ENCODE data around the gene MRPS17. TPM values are rescaled to one million over a fixed set of nuclear protein-coding genes. Genes with fewer than 3 reads are reported as not detected.

The MRPS17 gene
- total RNA-seq, 2 experiments from 2014 or later, result 11.6 to 12.0 TPM

DNA sequence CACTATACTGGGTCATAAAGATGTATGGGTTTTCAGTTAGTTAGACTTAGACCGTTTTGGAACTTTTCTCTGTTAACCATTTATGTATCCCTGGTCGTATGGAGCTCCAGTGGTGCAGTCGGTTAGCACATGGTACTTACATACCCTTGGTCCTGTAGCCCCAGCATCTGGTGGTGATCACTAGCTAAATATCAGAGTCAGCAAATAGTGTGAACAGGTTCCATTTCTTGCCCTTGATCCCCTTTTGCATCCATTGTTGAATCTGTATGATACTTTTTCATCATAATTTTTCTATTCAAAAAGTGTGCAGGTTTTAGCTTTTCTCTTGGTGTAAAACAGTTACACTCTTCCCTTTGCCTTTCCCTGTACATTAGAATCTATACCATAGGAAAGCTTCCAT is 28.6 kb downstream of the MRPS17 start:
- Mint-ChIP-seq H3K36me3 (ENCODE audit: low read depth) (peaks cover 44% of the 10 kb centered on the region), H3K9me3 (no peaks in the 10 kb centered on the region), H3K27ac (no peak overlapping the region), H3K4me1 (no peaks in the 10 kb centered on the region), H3K4me3 (no peak overlapping the region), H3K27me3 (no peaks in the 10 kb centered on the region)
- CTCF ChIA-PET, result interaction anchor here (1.1 to 1.7 kb wide), 2 partner anchors 15 to 19 kb away, joined by 3 read pairs; no protein-coding TSS in a partner anchor
- DNase-seq, result no peak
- POLR2A ChIA-PET, result interaction anchor here (1.1 kb wide), 1 partner anchor 93 kb away, joined by 3 read pairs; no protein-coding TSS in a partner anchor

DNA sequence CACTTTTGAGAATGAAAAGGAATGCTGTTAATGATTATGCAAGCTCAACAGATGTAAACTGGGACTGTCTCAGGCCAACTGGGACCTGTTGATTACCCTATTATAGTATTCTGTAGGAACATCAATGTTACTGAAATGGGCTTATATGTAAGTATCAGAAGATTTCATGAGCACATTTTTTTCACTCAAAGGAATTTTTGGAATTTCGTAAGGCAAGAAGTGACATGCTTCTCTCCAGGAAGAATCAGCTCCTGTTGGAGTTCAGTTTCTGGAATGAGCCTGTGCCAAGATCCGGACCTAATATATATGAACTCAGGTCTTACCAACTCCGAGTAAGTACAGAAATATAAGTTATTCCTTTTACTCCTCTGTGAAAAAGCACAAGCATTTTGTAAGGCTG is 31.9 kb downstream of the MRPS17 start:
- peaks cover 2% of the 10 kb centered on the region for H3K4me1 Mint-ChIP-seq
- POLR2A ChIA-PET, result no interaction called here

DNA sequence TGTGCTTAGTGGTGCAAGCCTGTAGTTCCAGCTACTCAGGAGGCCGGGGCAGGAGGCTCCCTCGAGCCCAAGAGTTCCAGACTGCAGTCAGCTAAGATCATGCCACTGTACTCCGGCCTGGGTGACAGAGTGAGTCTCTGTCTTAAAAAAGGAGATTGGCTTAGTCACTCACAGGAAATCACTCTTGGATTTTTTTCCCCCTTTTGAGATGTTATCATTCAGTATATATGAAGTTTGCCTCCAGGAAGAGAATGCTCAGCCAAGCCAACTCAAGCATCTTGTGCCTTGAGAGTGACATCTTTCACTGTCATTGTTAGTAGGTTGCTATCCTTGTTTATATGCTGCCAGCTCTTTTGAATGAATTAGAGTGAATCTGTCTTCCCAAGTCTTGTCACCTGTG is 40.7 kb downstream of the MRPS17 start:
- Mint-ChIP-seq H3K27me3 (no peaks in the 10 kb centered on the region), H3K9me3 (no peaks in the 10 kb centered on the region), H3K36me3 (ENCODE audit: low read depth) (peaks cover 37% of the 10 kb centered on the region), H3K4me3 (no peak overlapping the region), H3K27ac (no peak overlapping the region), H3K4me1 (peaks cover 2% of the 10 kb centered on the region)
- DNase-seq, result no peak
- CTCF ChIA-PET, result no interaction called here
- POLR2A ChIA-PET, result no interaction called here

More for the DNA sequence above, 31.9 kb downstream of the MRPS17 start:
- CTCF ChIA-PET, result interaction anchor here (0.6 to 1.1 kb wide), 2 partner anchors 23 to 55 kb away, joined by 3 read pairs; no protein-coding TSS in a partner anchor
- Mint-ChIP-seq H3K4me3 (no peak overlapping the region), H3K27me3 (no peaks in the 10 kb centered on the region), H3K9me3 (no peaks in the 10 kb centered on the region), H3K36me3 (ENCODE audit: low read depth) (peaks cover 50% of the 10 kb centered on the region), H3K27ac (no peak overlapping the region)
- no peak for DNase-seq

DNA sequence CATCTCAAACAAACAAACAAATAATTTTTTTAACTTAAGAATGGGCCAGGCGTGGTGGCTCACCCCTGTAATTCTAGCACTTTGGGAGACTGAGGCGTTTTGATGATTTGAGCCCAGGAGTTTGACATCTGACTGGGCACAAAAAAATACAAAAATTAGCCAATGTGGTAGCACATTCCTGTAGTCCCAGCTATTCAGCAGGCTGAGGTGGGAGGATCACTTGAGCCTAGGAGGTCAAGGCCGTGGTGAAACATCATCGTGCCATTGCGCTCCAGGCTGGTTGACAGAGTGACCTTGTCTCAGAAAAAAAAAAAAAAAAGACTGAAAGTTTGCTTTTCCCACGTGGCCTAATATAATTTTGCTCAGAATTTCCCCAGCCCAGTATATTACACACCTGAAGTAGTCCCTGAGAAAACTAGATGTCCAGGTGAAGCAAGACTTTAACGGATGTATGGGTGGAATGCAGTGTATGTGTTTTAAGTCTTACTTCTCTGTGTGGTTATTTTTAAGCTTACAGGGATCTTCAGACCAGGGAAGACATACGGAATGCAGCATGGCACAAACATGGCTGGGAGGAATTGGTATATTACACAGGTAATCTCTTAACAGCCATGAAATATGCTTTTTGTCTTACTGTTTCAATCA is 45.3 kb downstream of the MRPS17 start:
- Mint-ChIP-seq H3K4me3 (no peak overlapping the region), H3K9me3 (no peaks in the 10 kb centered on the region), H3K4me1 (peaks cover 12% of the 10 kb centered on the region), H3K27me3 (no peaks in the 10 kb centered on the region), H3K36me3 (ENCODE audit: low read depth) (peaks cover 37% of the 10 kb centered on the region), H3K27ac (no peak overlapping the region)
- ChIA-PET POLR2A (no interaction called here), CTCF (interaction anchor here (1.0 kb wide), 1 partner anchor 78 kb away, joined by 3 read pairs; no protein-coding TSS in a partner anchor)
- no peak for DNase-seq

DNA sequence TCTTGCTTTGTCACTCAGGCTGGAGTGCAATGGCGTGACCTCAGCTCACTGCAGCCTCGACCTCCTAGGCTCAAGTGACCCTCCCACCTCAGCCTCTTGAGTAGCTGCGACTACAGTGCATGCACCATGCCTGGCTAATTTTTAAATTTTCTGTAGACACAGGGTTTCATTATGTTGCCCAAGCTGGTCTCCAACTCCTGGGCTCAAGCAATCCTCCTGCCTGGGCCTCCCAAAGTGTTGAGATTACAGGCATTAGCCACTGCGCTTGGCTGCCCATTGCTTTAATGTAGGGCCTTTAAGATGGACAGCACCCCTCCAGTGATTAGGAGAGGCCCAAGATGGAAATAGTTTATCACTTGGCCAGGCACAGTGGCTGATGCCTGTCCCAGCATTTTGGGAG is 52.1 kb downstream of the MRPS17 start:
- Mint-ChIP-seq H3K4me1 (peaks cover 13% of the 10 kb centered on the region), H3K36me3 (ENCODE audit: low read depth) (peaks cover 9% of the 10 kb centered on the region), H3K4me3 (no peak overlapping the region), H3K27me3 (no peaks in the 10 kb centered on the region), H3K9me3 (no peaks in the 10 kb centered on the region), H3K27ac (no peak overlapping the region)
- CTCF ChIA-PET, result interaction anchor here (5.4 kb wide), 1 partner anchor 70 kb away, joined by 40 read pairs; no protein-coding TSS in a partner anchor
- no peak for DNase-seq
- POLR2A ChIA-PET, result no interaction called here

Other genes starting within 250 kb of the MRPS17 start
- gene SEPTIN14, start 89.1 kb upstream of the MRPS17 start, total RNA-seq, result not detected
- 1 to 10 TPM; 1.2 to 1.9 TPM for gene ZNF713, start 64.4 kb upstream of the MRPS17 start, total RNA-seq
- 10 to 100 TPM; 31.5 to 31.7 TPM for gene NIPSNAP2, start 12.7 kb downstream of the MRPS17 start, total RNA-seq
- gene PSPH, start 99.6 kb downstream of the MRPS17 start, total RNA-seq, result 10 to 100 TPM; 12.0 to 13.7 TPM
- gene CCT6A, start 99.9 kb downstream of the MRPS17 start, total RNA-seq, result 100 to 1,000 TPM; 105 TPM
- gene SUMF2, start 112.4 kb downstream of the MRPS17 start, total RNA-seq, result 100 to 1,000 TPM; 118 to 119 TPM
- 1 to 10 TPM; 1.5 to 2.2 TPM for gene PHKG1, start 141.1 kb downstream of the MRPS17 start, total RNA-seq
- 100 to 1,000 TPM; 482 to 505 TPM for gene CHCHD2, start 154.6 kb downstream of the MRPS17 start, total RNA-seq
- gene NUPR2, start 164.5 kb downstream of the MRPS17 start, total RNA-seq, result not detected